GM18517 (cell line): ENCODE measurements around the gene DDA1.

Experiments
- ATAC-seq: cut with Tn5 transposase; IDR thresholded peaks from one replicate; pipeline ENCODE4 v1.9.1; 2021; ENCODE audit warnings: mild to moderate bottlenecking, moderate library complexity; ENCODE audit not compliant: unreplicated experiment

DDA1 gene

GRCh38 chr19:17311455-17312188 lies 2.3 kb downstream of the DDA1 start:
- no peak for ATAC-seq

GRCh38 chr19:17312189-17313113 lies 3.1 kb downstream of the DDA1 start:
- no peak for ATAC-seq

GRCh38 chr19:17314007-17314593 lies 4.7 kb downstream of the DDA1 start:
- ATAC-seq: no peak

- ATAC-seq: no peak
Measured at GRCh38 chr19:17318966-17319365, 9.6 kb downstream of the DDA1 start.

- ATAC-seq: no peak
Measured at GRCh38 chr19:17319473-17320238, 10.3 kb downstream of the DDA1 start.

DNA sequence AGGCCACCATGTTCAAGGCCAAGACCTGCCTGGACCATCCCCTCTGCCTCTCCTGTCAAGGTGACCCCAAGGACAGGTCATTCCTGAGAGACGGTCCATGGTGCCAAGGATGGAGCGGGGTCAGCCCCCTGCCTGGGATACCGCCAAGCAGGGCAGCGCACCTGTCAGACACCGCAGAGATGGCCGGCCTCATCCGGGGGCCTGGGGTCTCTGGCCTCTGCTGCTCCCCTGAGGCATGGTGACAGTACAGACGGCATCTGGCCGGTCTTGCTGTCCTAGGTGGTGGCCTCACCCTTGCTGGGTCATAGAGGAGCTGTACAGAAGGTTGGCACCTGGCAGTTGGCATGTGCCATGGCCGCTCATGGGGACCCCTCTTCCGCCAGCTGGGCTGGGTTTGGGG lies 11.1 kb downstream of the DDA1 start:
- no peak for ATAC-seq

DNA sequence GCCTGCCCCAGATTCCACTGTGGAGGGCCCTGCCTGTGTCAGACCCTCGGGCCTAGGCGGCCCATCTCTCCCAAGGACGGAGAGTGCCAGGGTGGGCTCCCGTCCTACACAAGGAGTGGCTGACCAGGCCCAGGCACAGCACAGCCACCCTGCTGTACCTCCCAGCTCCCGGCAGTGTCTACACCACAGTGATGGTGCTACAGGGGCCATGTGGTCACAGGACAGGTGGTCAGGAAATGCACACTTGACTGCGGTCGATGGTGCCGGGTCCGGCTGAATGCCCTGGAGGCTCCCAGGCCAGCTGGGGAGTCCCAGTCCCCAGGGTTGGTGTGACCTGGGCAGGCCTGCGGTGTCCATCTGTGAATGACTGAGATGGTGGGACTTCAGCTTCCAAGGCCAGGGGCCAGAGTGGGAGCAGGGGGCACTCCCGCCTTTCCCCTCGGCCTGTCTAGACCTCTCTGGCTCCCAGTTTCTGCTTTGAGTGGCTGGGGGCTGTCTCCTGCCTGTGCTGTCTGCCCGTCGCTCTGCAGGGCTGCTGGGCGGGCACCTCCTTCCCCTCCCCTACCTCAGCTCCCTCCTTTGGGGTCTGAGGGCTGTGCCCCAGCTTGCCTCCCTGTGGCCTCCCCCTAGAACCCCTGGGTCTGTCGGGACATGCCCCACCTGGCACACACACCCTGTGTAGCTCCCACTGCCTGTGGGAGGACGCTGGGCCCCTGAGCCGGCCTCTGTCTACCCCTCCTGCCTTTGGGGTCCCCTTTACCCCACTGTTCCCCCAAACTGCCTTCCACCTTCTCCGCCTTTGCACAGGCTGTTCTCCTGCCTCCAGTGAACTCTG lies 12.5 kb downstream of the DDA1 start:
- no peak for ATAC-seq

DNA sequence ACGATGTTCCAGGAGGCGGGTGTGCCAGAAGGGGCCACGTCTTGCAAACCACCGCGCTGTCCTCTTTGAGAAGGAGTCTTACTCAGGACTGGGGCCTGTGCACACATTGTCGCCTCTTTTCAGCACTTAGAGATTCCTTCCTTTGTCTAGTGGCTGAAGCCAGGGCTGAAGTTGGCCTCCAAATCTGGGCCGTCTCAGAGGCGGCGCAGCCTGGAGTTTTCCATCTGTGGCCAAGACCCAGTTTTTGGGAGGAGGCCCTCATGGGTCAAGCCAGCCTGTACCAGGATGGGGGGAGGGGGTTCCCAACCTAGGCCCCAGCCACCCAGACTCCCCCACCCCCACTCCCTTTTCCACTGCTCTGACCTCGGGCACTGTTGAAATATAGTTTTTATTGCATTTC lies 13.5 kb downstream of the DDA1 start:
- no peak for ATAC-seq

- ATAC-seq: no peak
Measured at GRCh38 chr19:17323300-17323963, 14.1 kb downstream of the DDA1 start.

GRCh38 chr19:17323964-17324332 lies 14.6 kb downstream of the DDA1 start:
- ATAC-seq: no peak

DNA sequence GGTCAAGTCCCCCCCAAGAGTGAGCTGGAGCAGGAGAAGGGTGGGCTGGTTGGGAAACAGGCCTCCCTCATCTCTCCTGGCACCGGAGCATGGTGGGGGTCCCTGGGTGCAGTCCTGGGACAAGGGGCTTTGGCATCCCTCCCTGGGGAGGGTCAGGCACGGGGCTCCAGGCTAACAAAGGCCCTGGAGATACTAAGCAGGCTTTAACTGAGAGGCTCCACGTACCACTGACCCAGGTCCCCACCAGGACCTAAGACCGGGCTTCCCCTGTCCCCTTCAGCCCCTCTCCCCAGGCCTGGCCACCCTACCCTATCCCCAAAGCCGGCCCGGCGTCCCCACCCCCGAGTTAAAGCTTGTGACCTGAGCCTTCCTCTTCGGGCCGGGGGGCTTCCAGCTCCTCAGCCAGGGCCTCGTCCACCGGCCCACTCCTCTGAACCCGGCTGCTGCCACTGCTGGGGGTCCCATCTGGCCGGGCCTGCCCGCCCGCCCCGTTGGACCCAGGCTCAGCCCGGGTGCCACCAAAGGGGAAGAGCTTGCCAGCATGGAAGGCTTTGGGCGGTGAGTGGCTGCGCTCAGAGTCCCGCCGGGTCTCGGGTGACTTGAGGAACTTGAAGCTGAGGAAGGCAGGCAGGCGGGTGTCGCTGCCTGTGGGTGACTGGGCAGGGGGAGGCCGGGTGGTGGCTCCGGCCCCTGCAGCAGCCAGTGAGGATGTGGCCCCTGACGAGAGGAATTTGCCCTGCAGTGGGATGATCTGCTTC lies 15.2 kb downstream of the DDA1 start:
- ATAC-seq: no peak

DNA sequence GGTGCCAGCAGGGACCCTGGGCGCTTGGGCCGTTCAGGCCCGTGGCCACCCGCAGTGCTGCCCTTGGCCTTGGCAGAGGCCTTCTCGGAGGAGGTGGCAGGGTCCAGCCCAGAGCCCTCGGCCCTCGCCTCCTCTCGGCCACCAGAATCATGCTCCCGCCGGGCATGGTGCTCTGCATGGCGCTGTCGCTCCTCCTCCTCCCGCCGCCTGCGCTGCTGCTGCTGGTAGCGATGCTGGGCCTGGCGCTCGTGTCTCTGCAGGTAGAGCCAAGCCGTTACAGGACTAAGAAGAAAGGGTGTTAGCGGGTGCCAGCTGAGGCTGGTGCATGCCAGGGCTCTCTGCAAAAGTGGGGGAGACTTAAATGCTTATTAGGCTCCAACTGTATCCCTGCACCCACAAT lies 15.8 kb downstream of the DDA1 start:
- ATAC-seq: no peak

DNA sequence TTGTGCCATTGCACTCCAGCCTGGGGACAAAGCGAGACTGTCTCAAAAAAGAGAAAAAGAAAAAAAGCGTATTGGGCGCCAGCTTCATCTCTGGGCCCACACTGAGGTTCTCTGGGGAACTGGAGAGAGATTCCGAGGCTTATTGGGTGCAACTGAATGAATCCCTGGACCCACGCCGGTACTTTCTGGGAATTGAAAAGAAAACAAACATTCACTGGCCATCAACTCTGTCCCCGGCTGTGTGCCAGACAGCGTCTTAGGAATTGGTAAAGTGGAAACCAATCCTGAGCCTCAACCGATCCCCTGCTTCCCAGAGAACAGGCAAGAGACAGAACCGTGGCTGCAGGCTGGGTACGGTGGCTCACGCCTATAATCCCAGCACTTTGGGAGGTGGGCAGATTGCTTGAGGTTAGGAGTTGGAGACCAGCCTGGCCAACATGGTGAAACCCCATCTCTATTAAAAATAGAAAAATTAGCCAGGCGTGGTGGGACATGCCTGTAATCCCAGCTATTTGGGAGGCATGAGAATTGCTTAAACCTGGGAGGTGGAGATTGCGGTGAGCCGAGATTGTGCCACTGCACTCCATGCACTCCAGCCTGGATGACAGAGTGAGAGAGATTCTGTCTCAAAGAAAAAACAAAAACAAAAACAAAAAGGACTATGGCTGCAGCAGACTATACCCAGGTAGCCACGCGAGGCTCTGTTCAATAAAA lies 16.7 kb downstream of the DDA1 start:
- ATAC-seq: no peak

DNA sequence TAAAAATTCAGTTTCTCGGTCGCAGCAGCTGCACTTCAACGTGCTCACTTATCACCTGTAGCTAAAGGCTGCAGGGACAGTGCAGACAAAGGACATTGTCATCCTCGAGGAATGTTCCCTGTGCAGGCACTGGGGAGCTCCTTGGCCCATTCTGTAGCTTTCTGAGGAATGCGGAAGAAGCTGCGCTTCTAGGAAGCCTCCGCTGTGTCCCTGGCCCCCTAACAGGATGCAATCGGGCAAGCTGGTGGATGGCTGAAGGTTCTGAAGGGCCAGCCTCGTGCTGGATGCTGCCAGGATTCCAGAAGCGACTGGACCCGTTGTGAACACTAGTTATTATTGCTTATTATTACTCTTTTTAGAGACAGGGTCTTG lies 17.2 kb downstream of the DDA1 start:
- ATAC-seq: no peak

DNA sequence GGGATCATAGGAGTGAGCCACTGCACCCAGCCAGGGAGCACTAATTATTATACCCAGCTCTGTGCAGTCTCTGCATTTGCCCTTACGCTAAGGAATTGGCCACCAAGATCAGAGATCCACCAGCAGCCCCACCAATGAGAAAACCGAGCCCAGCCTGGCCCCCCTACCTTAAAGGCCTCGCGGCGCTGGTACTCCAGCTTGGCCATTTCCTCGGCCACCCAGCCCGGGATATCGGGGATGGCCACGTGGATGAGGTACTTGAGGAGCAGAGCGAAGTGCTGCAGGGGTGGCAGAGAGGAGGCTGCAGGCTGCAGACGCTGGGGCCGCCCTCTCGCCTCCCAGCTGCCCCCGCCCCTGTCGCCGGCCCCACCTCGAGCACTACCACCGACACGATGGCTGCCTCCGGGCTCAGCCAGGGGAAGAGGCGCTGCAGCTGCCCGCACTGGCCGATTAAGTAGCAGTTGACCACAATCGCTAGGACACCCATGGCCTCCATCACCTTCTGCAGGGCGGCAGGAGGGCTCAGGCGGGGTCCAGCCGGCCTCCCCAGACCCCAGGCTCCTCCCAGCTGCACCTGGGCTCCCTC lies 17.8 kb downstream of the DDA1 start:
- ATAC-seq: no peak

DNA sequence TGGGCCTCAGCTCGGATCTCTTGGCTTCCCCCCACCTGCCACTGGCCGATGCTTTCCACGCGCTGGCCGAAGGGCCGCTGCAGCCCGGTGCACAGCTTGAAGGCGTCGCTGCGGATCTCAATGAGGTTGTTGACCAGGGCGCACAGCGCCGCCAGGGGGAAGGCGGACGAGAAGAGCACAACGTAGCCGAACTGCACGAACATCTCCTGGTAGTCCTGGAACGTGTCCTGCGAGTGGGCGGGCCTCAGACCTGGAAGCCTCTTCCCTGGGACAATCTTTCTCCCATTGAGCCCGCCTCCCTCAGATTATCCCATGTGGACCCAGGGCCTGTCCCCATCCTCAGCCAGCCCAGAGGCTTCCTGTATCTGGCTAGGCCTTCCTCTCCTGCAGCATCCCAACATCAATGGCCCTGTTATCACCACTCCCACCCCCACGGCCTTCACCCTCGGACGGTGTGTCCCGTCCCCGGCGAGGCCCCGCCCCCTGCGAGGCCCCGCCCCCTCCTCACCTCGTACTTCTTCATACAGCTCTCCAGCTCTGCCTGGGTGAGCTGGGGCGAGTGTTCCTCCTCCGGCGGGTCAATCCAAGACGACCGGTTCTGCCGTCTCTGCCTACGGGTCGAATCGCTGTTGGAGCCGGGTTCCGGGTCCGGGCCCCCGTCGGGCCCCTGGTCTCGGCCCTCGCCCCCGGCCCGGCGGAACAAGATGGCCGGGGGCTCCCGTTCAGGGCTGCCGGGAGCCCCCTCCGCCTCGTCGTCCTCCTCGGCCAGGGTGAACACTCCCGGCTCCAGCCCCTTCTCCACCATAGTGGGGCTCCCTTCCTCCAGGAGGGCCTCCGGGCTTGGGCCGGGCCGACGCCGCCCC lies 18.5 kb downstream of the DDA1 start:
- ATAC-seq: no peak
